HG03354 (cell line): ENCODE measurements around the gene MXI1.
A peak's percentile ranks its signal among the peaks of the same experiment; 100 is the strongest.

Experiments used
- ATAC-seq: cut with Tn5 transposase; IDR thresholded peaks from one replicate; pipeline ENCODE4 v1.9.1; 2021; ENCODE audit warnings: mild to moderate bottlenecking; ENCODE audit not compliant: unreplicated experiment, poor library complexity, severe bottlenecking

Gene MXI1

GRCh38 chr10:110334061-110334656, 126.8 kb downstream of the MXI1 start:
- ATAC-seq, result no peak

DNA sequence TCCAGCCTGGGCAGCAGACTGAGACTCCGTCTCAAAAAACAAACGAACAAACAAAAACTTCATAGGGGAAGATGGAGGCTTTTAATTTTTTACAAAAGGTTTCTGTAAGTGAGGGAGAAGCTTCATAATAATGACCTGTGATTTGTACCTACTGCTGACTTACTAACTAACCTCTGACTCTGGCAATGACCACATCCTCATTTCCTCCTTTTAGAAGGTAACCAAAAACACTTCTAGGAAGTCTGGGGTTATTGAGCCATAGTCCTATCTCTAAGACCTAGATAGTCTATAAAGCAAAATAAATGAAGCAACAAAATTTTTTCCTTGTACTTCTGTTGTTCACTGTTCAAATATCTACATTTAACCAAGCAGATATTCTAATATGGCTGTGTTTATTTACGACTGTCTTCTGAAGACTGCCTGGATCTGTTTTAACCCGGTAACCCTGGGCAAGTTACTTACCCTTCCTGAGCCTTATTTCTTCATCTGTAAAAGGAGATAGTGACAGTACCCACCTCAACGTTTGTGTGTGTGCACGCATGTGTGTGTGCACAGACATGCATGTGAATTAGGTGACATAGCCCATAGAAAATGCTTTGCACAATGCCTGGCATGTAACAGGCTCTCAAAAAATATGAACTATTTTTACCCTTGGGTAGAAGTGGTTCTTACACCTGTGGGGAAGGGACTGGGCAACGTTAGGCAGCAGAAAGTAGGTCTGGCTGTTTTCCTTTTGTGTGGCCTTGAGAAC, 128.1 kb downstream of the MXI1 start:
- peak; percentile 56 for ATAC-seq

DNA sequence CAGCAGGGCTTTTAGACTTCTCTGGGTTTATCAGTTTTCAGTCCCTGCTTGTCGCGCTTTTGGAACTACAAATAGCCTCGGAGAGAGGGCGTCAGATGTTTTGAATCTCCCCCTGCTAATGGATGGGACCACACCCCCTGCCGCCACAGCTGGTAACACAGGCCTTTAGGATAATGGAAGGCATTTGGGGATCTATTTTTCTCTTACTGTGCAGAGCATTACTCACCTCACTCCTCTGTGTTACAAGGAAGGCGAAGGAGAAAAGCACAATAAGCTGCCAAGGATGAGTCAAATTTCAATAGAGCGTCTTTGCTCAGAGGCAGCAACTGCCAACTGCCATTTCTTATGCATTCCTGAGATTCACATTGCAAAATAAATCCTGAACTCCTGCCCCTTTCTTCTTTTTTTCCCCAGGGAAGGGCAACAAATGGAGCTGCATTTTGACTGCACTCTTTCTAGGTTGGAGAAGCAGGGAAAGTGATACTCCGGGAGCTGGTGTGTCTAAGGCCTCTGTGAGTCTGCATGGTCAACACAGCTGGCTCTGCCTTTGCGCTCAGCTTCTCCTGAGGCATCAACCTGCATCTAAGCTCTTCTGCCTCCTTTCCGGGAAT, 128.8 kb downstream of the MXI1 start:
- no peak for ATAC-seq
